IMR-90 (cell line): Measurements from ENCODE around the gene SPEF2.
"Not testable (repeated sequence)": the region's sequence is repeated elsewhere in the genome, so short reads cannot be mapped to it uniquely, and the experiment has no call there.

Experiments
- BHLHE40 ChIP-seq: fragments of 150-350 bp; IDR thresholded peaks from 2 replicates; pipeline ENCODE4 v1.6.1; 2016; ENCODE audit warnings: mild to moderate bottlenecking, low read depth, low read length
- CEBPB ChIP-seq: IDR thresholded peaks from 2 replicates; pipeline ENCODE4 v1.6.1; 2012; ENCODE audit warnings: low read depth, low read length, improper control_type of control experiment
- FOS ChIP-seq: fragments of 150-350 bp; IDR thresholded peaks from 2 replicates; pipeline ENCODE4 v1.6.1; 2016; ENCODE audit warnings: low read depth, low read length
- MAFK ChIP-seq: IDR thresholded peaks from 2 replicates; pipeline ENCODE4 v1.6.1; 2012; ENCODE audit warnings: low read depth, low read length, improper control_type of control experiment
- MXI1 ChIP-seq: IDR thresholded peaks from 2 replicates; pipeline ENCODE4 v1.6.1; 2012; ENCODE audit warnings: low read depth, mild to moderate bottlenecking, low read length, moderate library complexity, borderline replicate concordance
- NFE2L2 ChIP-seq: fragments of 150-350 bp; IDR thresholded peaks from 2 replicates; pipeline ENCODE4 v1.6.1; 2016; ENCODE audit warnings: low read depth, mild to moderate bottlenecking, low read length
- POLR2A ChIP-seq: IDR thresholded peaks from 2 replicates; pipeline ENCODE4 v1.6.1; 2012; ENCODE audit warnings: mild to moderate bottlenecking, low read depth, low read length
- RAD21 ChIP-seq: IDR thresholded peaks from 2 replicates; pipeline ENCODE4 v1.6.1; 2012; ENCODE audit warnings: low read length, improper control_type of control experiment
- RCOR1 ChIP-seq: IDR thresholded peaks from 2 replicates; pipeline ENCODE4 v1.6.1; 2012; ENCODE audit warnings: mild to moderate bottlenecking, low read length, improper control_type of control experiment; ENCODE audit not compliant: insufficient replicate concordance
- RFX5 ChIP-seq: IDR thresholded peaks from 2 replicates; pipeline ENCODE4 v1.8.0; 2012; ENCODE audit warnings: low read depth, mild to moderate bottlenecking, low read length, moderate library complexity
- SMC3 ChIP-seq: fragments of 150-350 bp; IDR thresholded peaks from 2 replicates; pipeline ENCODE4 v1.6.1; 2016; ENCODE audit warnings: low read depth, mild to moderate bottlenecking, antibody characterized with exemption, low read length, moderate library complexity
- TF ChIP-seq, protein P1 (sequence below): conservative IDR thresholded peaks from 2 replicates; pipeline ENCODE4 v1.5.1; 2012; ENCODE audit warnings: mild to moderate bottlenecking, low read depth, low read length, improper control_type of control experiment
- TF ChIP-seq, protein P2 (sequence below): fragments of 150-350 bp; IDR thresholded peaks from 2 replicates; pipeline ENCODE4 v1.6.1; 2017; ENCODE audit warnings: mild to moderate bottlenecking, antibody characterized with exemption, low read length, low read depth
- TF ChIP-seq, protein P3 (sequence below): fragments of 150-350 bp; IDR thresholded peaks from 2 replicates; pipeline ENCODE4 v1.6.1; 2016; ENCODE audit warnings: low read depth, mild to moderate bottlenecking, low read length, moderate library complexity, borderline replicate concordance

DNA sequence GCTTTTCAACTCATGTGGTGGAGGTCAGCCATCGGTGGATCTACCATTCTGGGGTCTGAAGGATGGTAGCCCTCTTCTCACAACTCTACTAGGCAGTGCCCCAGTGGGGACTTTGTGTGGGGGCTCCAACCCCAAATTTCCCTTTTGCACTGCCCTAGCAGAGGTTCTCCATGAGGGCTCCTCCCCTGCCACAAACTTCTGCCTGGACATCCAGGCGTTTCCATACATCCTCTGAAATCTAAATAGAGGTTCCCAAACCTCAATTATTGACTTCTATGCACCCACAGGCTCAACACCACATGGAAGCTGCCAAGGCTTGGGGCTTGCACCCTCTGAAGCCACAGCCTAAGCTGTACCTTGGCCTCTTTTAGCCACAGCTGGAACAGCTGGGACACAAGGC lies 227.8 kb downstream of the SPEF2 start:
- TF ChIP-seq, protein P1, sequence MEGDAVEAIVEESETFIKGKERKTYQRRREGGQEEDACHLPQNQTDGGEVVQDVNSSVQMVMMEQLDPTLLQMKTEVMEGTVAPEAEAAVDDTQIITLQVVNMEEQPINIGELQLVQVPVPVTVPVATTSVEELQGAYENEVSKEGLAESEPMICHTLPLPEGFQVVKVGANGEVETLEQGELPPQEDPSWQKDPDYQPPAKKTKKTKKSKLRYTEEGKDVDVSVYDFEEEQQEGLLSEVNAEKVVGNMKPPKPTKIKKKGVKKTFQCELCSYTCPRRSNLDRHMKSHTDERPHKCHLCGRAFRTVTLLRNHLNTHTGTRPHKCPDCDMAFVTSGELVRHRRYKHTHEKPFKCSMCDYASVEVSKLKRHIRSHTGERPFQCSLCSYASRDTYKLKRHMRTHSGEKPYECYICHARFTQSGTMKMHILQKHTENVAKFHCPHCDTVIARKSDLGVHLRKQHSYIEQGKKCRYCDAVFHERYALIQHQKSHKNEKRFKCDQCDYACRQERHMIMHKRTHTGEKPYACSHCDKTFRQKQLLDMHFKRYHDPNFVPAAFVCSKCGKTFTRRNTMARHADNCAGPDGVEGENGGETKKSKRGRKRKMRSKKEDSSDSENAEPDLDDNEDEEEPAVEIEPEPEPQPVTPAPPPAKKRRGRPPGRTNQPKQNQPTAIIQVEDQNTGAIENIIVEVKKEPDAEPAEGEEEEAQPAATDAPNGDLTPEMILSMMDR = not testable (repeated sequence)
- TF ChIP-seq RFX5, CEBPB, BHLHE40, POLR2A, RAD21, SMC3, MXI1, FOS, NFE2L2, RCOR1, MAFK: not testable (repeated sequence)
- TF ChIP-seq, protein P2, sequence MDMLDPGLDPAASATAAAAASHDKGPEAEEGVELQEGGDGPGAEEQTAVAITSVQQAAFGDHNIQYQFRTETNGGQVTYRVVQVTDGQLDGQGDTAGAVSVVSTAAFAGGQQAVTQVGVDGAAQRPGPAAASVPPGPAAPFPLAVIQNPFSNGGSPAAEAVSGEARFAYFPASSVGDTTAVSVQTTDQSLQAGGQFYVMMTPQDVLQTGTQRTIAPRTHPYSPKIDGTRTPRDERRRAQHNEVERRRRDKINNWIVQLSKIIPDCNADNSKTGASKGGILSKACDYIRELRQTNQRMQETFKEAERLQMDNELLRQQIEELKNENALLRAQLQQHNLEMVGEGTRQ = not testable (repeated sequence)
- TF ChIP-seq, protein P3, sequence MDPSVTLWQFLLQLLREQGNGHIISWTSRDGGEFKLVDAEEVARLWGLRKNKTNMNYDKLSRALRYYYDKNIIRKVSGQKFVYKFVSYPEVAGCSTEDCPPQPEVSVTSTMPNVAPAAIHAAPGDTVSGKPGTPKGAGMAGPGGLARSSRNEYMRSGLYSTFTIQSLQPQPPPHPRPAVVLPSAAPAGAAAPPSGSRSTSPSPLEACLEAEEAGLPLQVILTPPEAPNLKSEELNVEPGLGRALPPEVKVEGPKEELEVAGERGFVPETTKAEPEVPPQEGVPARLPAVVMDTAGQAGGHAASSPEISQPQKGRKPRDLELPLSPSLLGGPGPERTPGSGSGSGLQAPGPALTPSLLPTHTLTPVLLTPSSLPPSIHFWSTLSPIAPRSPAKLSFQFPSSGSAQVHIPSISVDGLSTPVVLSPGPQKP = not testable (repeated sequence)
